HCT116 (cell line): ENCODE data around the gene CDK5RAP2. TPM values are rescaled to one million over a fixed set of nuclear protein-coding genes. Genes with fewer than 3 reads are reported as not detected.

Experiments used
- ATAC-seq: fragments of 200-7000 bp; cut with Tn5 transposase; 2 replicates; pipeline ENCODE4 v1.9.1; 2020; ENCODE audit warnings: mild to moderate bottlenecking, moderate library complexity
- BruUV-seq: library from RNA; stranded (reverse); fragments of 400-500 nt; replicated peaks from 2 replicates; lab custom pipeline; 2021; lab: Mats Ljungman, UMichigan
- CTCF ChIA-PET: fragments of 300-600 bp; sonication (Branson Sonifier 250); formaldehyde crosslinking; loops from one replicate; lab custom pipeline; 2021; ENCODE audit warnings: antibody characterized with exemption; lab: Charles Lee
- POLR2A ChIA-PET: fragments of 300-600, 350-600 bp; sonication (Branson Sonifier 250); formaldehyde crosslinking; loops from one replicate; lab custom pipeline; 2021; ENCODE audit warnings: antibody characterized with exemption; lab: Charles Lee
- RAD21 ChIA-PET, 2 experiments: fragments of 300-600 bp; sonication (Branson Sonifier 250); formaldehyde crosslinking; loops; one replicate each; lab custom pipeline; 2023; ENCODE audit warnings: low total read pairs in 2 of 2; ENCODE audit not compliant: uncharacterized antibody in 2 of 2, unreplicated experiment in 2 of 2, low non-redundant PET in 1 of 2; lab: Charles Lee
- DNase-seq: peaks from one replicate; pipeline ENCODE4 v3.0.0-alpha.2; 2010; ENCODE audit warnings: low read depth, low spot score
- H2AFZ ChIP-seq: fragments of 200-600 bp; shearing (Covaris generic), sonication (generic); 2 replicates; pipeline ENCODE4 v1.6.1; 2017; ENCODE audit warnings: low read depth, mixed run types, mixed read lengths, antibody characterized with exemption, low read length; ENCODE audit not compliant: poor library complexity, severe bottlenecking
- H3K27ac ChIP-seq: 2 replicates; pipeline ENCODE4 v1.5.1; 2012; ENCODE audit warnings: low read depth, low read length
- H3K27me3 ChIP-seq: fragments of 200-600 bp; sonication (generic); 2 replicates; pipeline ENCODE4 v1.6.1; 2016; ENCODE audit warnings: mixed run types, low read length, mixed read lengths; ENCODE audit not compliant: insufficient read depth
- H3K36me3 ChIP-seq, 2 experiments: fragments of 200-500 bp in 1 of 2; fragments of 200-600 bp in 1 of 2; sonication (Bioruptor generic) in 1 of 2; sonication (generic) in 1 of 2; 2 replicates each; pipeline versions ENCODE4 v1.5.1 to v1.6.1; 2014 to 2016; ENCODE audit warnings: low read length in 2 of 2, inconsistent platforms in 1 of 2, mixed read lengths in 1 of 2, mixed run types in 1 of 2; ENCODE audit not compliant: insufficient read depth in 2 of 2, control insufficient read depth in 1 of 2
- H3K4me1 ChIP-seq, 2 experiments: fragments of 200-600 bp in 1 of 2; sonication (generic) in 1 of 2; 2 replicates each; pipeline versions ENCODE4 v1.5.1 to v1.6.1; 2012 to 2017; ENCODE audit warnings: low read length in 2 of 2, inconsistent platforms in 1 of 2, mild to moderate bottlenecking in 1 of 2, mixed read lengths in 1 of 2, mixed run types in 1 of 2, moderate library complexity in 1 of 2; ENCODE audit not compliant: insufficient read depth in 2 of 2, control insufficient read depth in 1 of 2
- H3K4me2 ChIP-seq: fragments of 200-600 bp; sonication (generic); 2 replicates; pipeline ENCODE4 v1.6.1; 2017; ENCODE audit warnings: mixed run types, low read length, mixed read lengths
- H3K4me3 ChIP-seq, 2 experiments: fragments of 200-600 bp in 1 of 2; sonication (generic) in 1 of 2; replicated peaks in 1 of 2; 2 replicates each; pipeline ENCODE4 v1.5.1; 2011 to 2016; ENCODE audit warnings: low read length in 2 of 2, control low read depth in 1 of 2, low read depth in 1 of 2, mild to moderate bottlenecking in 1 of 2, mixed read lengths in 1 of 2, mixed run types in 1 of 2
- H3K79me2 ChIP-seq: fragments of 200-600 bp; sonication (generic); 2 replicates; pipeline ENCODE4 v1.6.1; 2017; ENCODE audit warnings: mild to moderate bottlenecking, mixed run types, low read length, moderate library complexity, mixed read lengths; ENCODE audit not compliant: insufficient read depth
- H3K9ac ChIP-seq: fragments of 200-600 bp; sonication (generic); 2 replicates; pipeline ENCODE4 v1.6.1; 2016; ENCODE audit warnings: low read length, mixed read lengths
- H3K9me2 ChIP-seq: fragments of 200-600 bp; sonication (generic), shearing (Covaris generic); 2 replicates; pipeline ENCODE4 v1.6.1; 2017; ENCODE audit warnings: mixed run types, mild to moderate bottlenecking, moderate library complexity; ENCODE audit not compliant: insufficient read depth
- H3K9me3 ChIP-seq, 2 experiments: fragments of 200-500 bp in 1 of 2; fragments of 200-600 bp in 1 of 2; sonication (Bioruptor generic) in 1 of 2; sonication (generic) in 1 of 2; 2 replicates each; pipeline ENCODE4 v1.6.1; 2014 to 2017; ENCODE audit warnings: low read length in 2 of 2, mixed read lengths in 2 of 2, inconsistent platforms in 1 of 2, low read depth in 1 of 2, mild to moderate bottlenecking in 1 of 2, mixed run types in 1 of 2, moderate library complexity in 1 of 2; ENCODE audit not compliant: control insufficient read depth in 1 of 2, insufficient read depth in 1 of 2
- H4K20me1 ChIP-seq: fragments of 200-600 bp; sonication (generic), shearing (Covaris generic); 2 replicates; pipeline ENCODE4 v1.6.1; 2017; ENCODE audit warnings: mixed run types, mild to moderate bottlenecking, moderate library complexity; ENCODE audit not compliant: insufficient read depth
- CBX3 ChIP-seq: IDR thresholded peaks from 2 replicates; pipeline ENCODE4 v1.6.1; 2012; ENCODE audit warnings: low read depth
- CEBPB ChIP-seq: IDR thresholded peaks from 2 replicates; pipeline ENCODE4 v1.6.1; 2012; ENCODE audit warnings: low read depth
- CTCF ChIP-seq, 3 experiments: fragments of 200-600 bp in 1 of 3; sonication (generic) in 1 of 3; IDR thresholded peaks in 2 of 3; conservative IDR thresholded peaks in 1 of 3; 2 replicates each; pipeline ENCODE4 v1.5.1; 2012 to 2017; ENCODE audit warnings: low read depth in 2 of 3, low read length in 2 of 3, antibody characterized with exemption in 1 of 3, borderline replicate concordance in 1 of 3, control low read depth in 1 of 3, mild to moderate bottlenecking in 1 of 3, mixed read lengths in 1 of 3, mixed run types in 1 of 3, moderate library complexity in 1 of 3; ENCODE audit not compliant: insufficient read depth in 1 of 3
- EZH2 ChIP-seq: fragments of 200-600 bp; sonication (generic); IDR thresholded peaks from 2 replicates; pipeline ENCODE4 v1.6.1; 2017; ENCODE audit warnings: antibody characterized with exemption, mixed run types
- EZH2phosphoT487 ChIP-seq: fragments of 200-600 bp; IDR thresholded peaks from 2 replicates; pipeline ENCODE4 v1.6.1; 2018; ENCODE audit warnings: antibody characterized with exemption, borderline replicate concordance
- JUND ChIP-seq: IDR thresholded peaks from 2 replicates; pipeline ENCODE4 v1.6.1; 2012
- MAX ChIP-seq: IDR thresholded peaks from 2 replicates; pipeline ENCODE4 v1.6.1; 2012
- POLR2A ChIP-seq: IDR thresholded peaks from 2 replicates; pipeline ENCODE4 v1.7.0; 2011; ENCODE audit warnings: borderline replicate concordance; ENCODE audit not compliant: insufficient read depth, insufficient read length; ENCODE audit errors: extremely low read depth
- RAD21 ChIP-seq: IDR thresholded peaks from 2 replicates; pipeline ENCODE4 v1.6.1; 2012; ENCODE audit warnings: low read depth, mild to moderate bottlenecking
- REST ChIP-seq: IDR thresholded peaks from 2 replicates; pipeline ENCODE4 v1.6.1; 2012; ENCODE audit warnings: low read depth
- SRF ChIP-seq: IDR thresholded peaks from 2 replicates; pipeline ENCODE4 v1.6.1; 2012; ENCODE audit warnings: low read depth
- TCF7L2 ChIP-seq: IDR thresholded peaks from 2 replicates; pipeline ENCODE4 v1.7.0; 2011; ENCODE audit warnings: borderline replicate concordance, inconsistent platforms; ENCODE audit not compliant: insufficient read depth, insufficient read length; ENCODE audit errors: extremely low read depth
- ZFX ChIP-seq: fragments of 450-650 bp; IDR thresholded peaks from 2 replicates; pipeline ENCODE4 v1.6.1; 2017
- intact Hi-C: fragments of 100-400 bp; cut with micrococcal nuclease; formaldehyde crosslinking; loops from 2 replicates; pipeline ENCODE4 v1.10.0; 2022
- total RNA-seq: library from RNA; stranded (reverse); gene quantifications from one replicate; pipeline ENCODE4 v1.2.1, GENCODE V29; 2021; ENCODE audit not compliant: unreplicated experiment

Gene CDK5RAP2
- total RNA-seq, 1 experiment from 2014 or later = 56.2 TPM

GRCh38 chr9:120616966-120617935, 37.3 kb upstream of the CDK5RAP2 start:
- RAD21 ChIA-PET = no interaction called here

GRCh38 chr9:120612218-120612617, 32.3 kb upstream of the CDK5RAP2 start:
- CTCF ChIA-PET = interaction anchor here (1.3 kb wide), 1 partner anchor 13 kb away, joined by 3 read pairs; no protein-coding TSS in a partner anchor
- H3K36me3 ChIP-seq = no peaks in the 10 kb centered on the region
- no peaks in the 10 kb centered on the region for H3K9me3 ChIP-seq
- intact Hi-C loops = no loop called here
- DNase-seq (no peak), ATAC-seq (no peak)
- BruUV-seq = no TSS peak
- H2AFZ ChIP-seq = no peak overlapping the region
- no peaks in the 10 kb centered on the region for H3K79me2 ChIP-seq
- H3K4me3 ChIP-seq = no peak overlapping the region
- H3K27ac ChIP-seq = no peak overlapping the region
- no peak overlapping the region for H3K9ac ChIP-seq
- H3K4me2 ChIP-seq = no peak overlapping the region
- no peaks in the 10 kb centered on the region for H3K9me2 ChIP-seq
- POLR2A ChIA-PET = interaction anchor here (0.7 kb wide), 1 partner anchor 14 kb away, joined by 3 read pairs; no protein-coding TSS in a partner anchor
- H3K27me3 ChIP-seq = no peaks in the 10 kb centered on the region
- peaks cover 0 to 3% of the 10 kb centered on the region in 2 experiments; a peak in 2 of 4 replicates for H3K4me1 ChIP-seq
- RAD21 ChIA-PET = no interaction called here
- H4K20me1 ChIP-seq = no peaks in the 10 kb centered on the region
- TF ChIP-seq CEBPB = no peak
- TF ChIP-seq EZH2phosphoT487 = no peak
- TF ChIP-seq RAD21 = peak; percentile 45
- TF ChIP-seq CTCF (IDR thresholded peaks at IDR 0.05 in 2 of 3, conservative IDR thresholded peaks at IDR 0.05 in 1 of 3; ENCODE audit: borderline replicate concordance in 1 of 3, insufficient read depth in 1 of 3, low read depth in 2 of 3, low read length in 2 of 3) = peak; percentile 16 to 44 (median 34); a peak in 4 of 6 replicates
- TF ChIP-seq EZH2 = no peak
- no peak for TF ChIP-seq ZFX
- TF ChIP-seq POLR2A = no peak
- no peak for TF ChIP-seq REST
- TF ChIP-seq MAX = no peak
- no peak for TF ChIP-seq SRF
- TF ChIP-seq JUND = no peak

More at GRCh38 chr9:120616966-120617935, 37.3 kb upstream of the CDK5RAP2 start:
- Histone ChIP-seq H3K9me2 (no peaks in the 10 kb centered on the region), H3K27me3 (no peaks in the 10 kb centered on the region), H3K4me1 (peaks cover 0 to 6% of the 10 kb centered on the region in 2 experiments; a peak in 2 of 4 replicates), H3K36me3 (no peaks in the 10 kb centered on the region), H3K4me2 (no peak overlapping the region), H3K9me3 (no peaks in the 10 kb centered on the region), H2AFZ (no peak overlapping the region), H3K27ac (no peak overlapping the region), H3K9ac (no peak overlapping the region), H3K79me2 (no peaks in the 10 kb centered on the region), H4K20me1 (no peaks in the 10 kb centered on the region)
- DNase-seq = no peak
- no peak for ATAC-seq
- no TSS peak for BruUV-seq
- CTCF ChIA-PET = interaction anchor here (1.0 kb wide), 1 partner anchor 364 kb away, joined by 3 read pairs; no protein-coding TSS in a partner anchor
- POLR2A ChIA-PET = interaction anchor here (0.7 kb wide), 1 partner anchor 16 kb away, joined by 3 read pairs; no protein-coding TSS in a partner anchor
- intact Hi-C loops = loop anchor here (5.0 kb wide), 1 partner anchor 125 kb away; no protein-coding TSS in a partner anchor
- TF ChIP-seq ZFX = no peak
- peak; percentile 16 for TF ChIP-seq TCF7L2
- no peak for TF ChIP-seq POLR2A
- TF ChIP-seq JUND = no peak
- no peak for TF ChIP-seq EZH2
- TF ChIP-seq CBX3 = no peak
- TF ChIP-seq, all 23 proteins: peak for 1
- H3K4me3 ChIP-seq = no peak overlapping the region
